Stimulated activated naive CD8-positive, alpha-beta T cell treated with anti-CD3 and anti-CD28 coated beads, Interleukin-15, amount 100 ng/mL, for 72 hours (primary cell): Measurements from ENCODE around the gene CFAP119.

Source experiments
- ATAC-seq: fragments of 150-1000 bp; cut with Tn5 transposase; 2 replicates; pipeline ENCODE4 v1.10.0; 2021; ENCODE audit warnings: mild to moderate bottlenecking, moderate library complexity
- DNase-seq, 2 donors: peaks; one replicate each; pipeline ENCODE4 v3.0.0; 2021 to 2022
- H3K27ac Mint-ChIP-seq, 2 donors: one replicate each; pipeline ENCODE4 v1.8.0; 2022; ENCODE audit warnings: mild to moderate bottlenecking in 2 of 2, mixed read lengths in 2 of 2, moderate library complexity in 2 of 2
- H3K27me3 Mint-ChIP-seq: one replicate; pipeline ENCODE4 v1.8.0; 2022; ENCODE audit warnings: mixed read lengths
- H3K4me1 Mint-ChIP-seq: one replicate; pipeline ENCODE4 v1.8.0; 2022; ENCODE audit warnings: mild to moderate bottlenecking, mixed read lengths
- H3K4me3 Mint-ChIP-seq, 2 donors: one replicate each; pipeline ENCODE4 v1.8.0; 2022; ENCODE audit warnings: mild to moderate bottlenecking in 2 of 2, mixed read lengths in 2 of 2, moderate library complexity in 1 of 2
- H3K9me3 Mint-ChIP-seq, 2 donors: one replicate each; pipeline ENCODE4 v1.8.0; 2022; ENCODE audit warnings: mixed read lengths in 2 of 2

Gene CFAP119

GRCh38 chr16:30721167-30721566, 40.7 kb downstream of the CFAP119 start:
- DNase-seq (no peak), ATAC-seq (no peak)
- peaks cover 34% of the 10 kb centered on the region for H3K4me1 Mint-ChIP-seq
- no peaks in the 10 kb centered on the region for H3K27me3 Mint-ChIP-seq
- H3K4me3 Mint-ChIP-seq: no peak overlapping the region
- H3K9me3 Mint-ChIP-seq: no peaks in the 10 kb centered on the region
- H3K27ac Mint-ChIP-seq: peak overlapping the region in 1 of 2 donors; percentile 59

GRCh38 chr16:30720694-30721093, 41.2 kb downstream of the CFAP119 start:
- Mint-ChIP-seq H3K4me1 (peaks cover 39% of the 10 kb centered on the region), H3K9me3 (no peaks in the 10 kb centered on the region), H3K27ac (peak overlapping the region in 1 of 2 donors; percentile 5), H3K4me3 (no peak overlapping the region), H3K27me3 (no peaks in the 10 kb centered on the region)
- ATAC-seq: no peak
- DNase-seq: no peak

- no peak overlapping the region for H3K4me3 Mint-ChIP-seq
- peaks cover 45% of the 10 kb centered on the region for H3K4me1 Mint-ChIP-seq
- DNase-seq: no peak
- ATAC-seq: no peak
- peak overlapping the region in 1 of 2 donors; percentile 5 for H3K27ac Mint-ChIP-seq
- no peaks in the 10 kb centered on the region for H3K27me3 Mint-ChIP-seq
- H3K9me3 Mint-ChIP-seq: no peaks in the 10 kb centered on the region
These were observed 41.8 kb downstream of the CFAP119 start for GRCh38 chr16:30720086-30720485.

- no peaks in the 10 kb centered on the region for H3K9me3 Mint-ChIP-seq
- H3K4me1 Mint-ChIP-seq: peaks cover 38% of the 10 kb centered on the region
- ATAC-seq (peak; percentile 100), DNase-seq (peak; percentile 44 to 64)
- peak overlapping the region; percentile 90 to 98 for H3K27ac Mint-ChIP-seq
- no peaks in the 10 kb centered on the region for H3K27me3 Mint-ChIP-seq
- peak overlapping the region; percentile 59 to 81 for H3K4me3 Mint-ChIP-seq
These were observed 46.0 kb downstream of the CFAP119 start for GRCh38 chr16:30715750-30716445.

- H3K27ac Mint-ChIP-seq: no peak overlapping the region
- ATAC-seq: no peak
These were observed 50.1 kb downstream of the CFAP119 start for GRCh38 chr16:30711712-30712111.

GRCh38 chr16:30710971-30711370, 50.9 kb downstream of the CFAP119 start:
- Mint-ChIP-seq H3K9me3 (no peaks in the 10 kb centered on the region), H3K4me3 (no peak overlapping the region), H3K27ac (peak overlapping the region in 1 of 2 donors; percentile 47), H3K4me1 (peaks cover 25% of the 10 kb centered on the region), H3K27me3 (no peaks in the 10 kb centered on the region)
- DNase-seq (no peak), ATAC-seq (no peak)

More at GRCh38 chr16:30711712-30712111, 50.1 kb downstream of the CFAP119 start:
- no peak overlapping the region for H3K4me3 Mint-ChIP-seq
- no peaks in the 10 kb centered on the region for H3K9me3 Mint-ChIP-seq
- no peak for DNase-seq
- peaks cover 33% of the 10 kb centered on the region for H3K4me1 Mint-ChIP-seq
- no peaks in the 10 kb centered on the region for H3K27me3 Mint-ChIP-seq
